Endothelial cell of umbilical vein (primary cell): ENCODE measurements around the gene ADH7. TPM values are rescaled to one million over a fixed set of nuclear protein-coding genes. Genes with fewer than 3 reads are reported as not detected.

ENCODE experiments used
- BruUV-seq: library from RNA; stranded (reverse); fragments of 400-500 nt; replicated peaks from 2 replicates; lab custom pipeline; 2021; lab: Mats Ljungman, UMichigan
- CTCF ChIA-PET: fragments of 300-600, 350-600 bp; sonication (Branson Sonifier 250); formaldehyde crosslinking; loops from one replicate; lab custom pipeline; 2021; ENCODE audit warnings: antibody characterized with exemption, inconsistent platforms; lab: Charles Lee
- POLR2A ChIA-PET: fragments of 300-600, 350-600 bp; sonication (Branson Sonifier 250); formaldehyde crosslinking; loops from one replicate; lab custom pipeline; 2021; ENCODE audit warnings: antibody characterized with exemption, inconsistent platforms; lab: Charles Lee
- DNase-seq: peaks from one replicate; pipeline ENCODE4 v3.0.0-alpha.2; 2011; ENCODE audit warnings: low read depth, low spot score
- FAIRE-seq: peaks from 2 replicates; lab custom pipeline; 2011; peaks lifted over from hg19 to GRCh38; lab: Jason Lieb, UNC
- H2AFZ ChIP-seq: 2 replicates; pipeline ENCODE4 v1.6.0; 2012; ENCODE audit warnings: low read depth, low read length, control low read depth, inconsistent platforms
- H3K27ac ChIP-seq: 2 replicates; pipeline ENCODE4 v1.5.1; 2011; ENCODE audit warnings: low read depth, mild to moderate bottlenecking, control low read depth, low read length, moderate library complexity; ENCODE audit not compliant: insufficient read depth
- H3K27me3 ChIP-seq, 2 experiments: 2 replicates each; pipeline versions ENCODE4 v1.6.0 to v1.6.1; 2011; ENCODE audit warnings: low read length in 2 of 2, mixed read lengths in 1 of 2; ENCODE audit not compliant: control insufficient read depth in 2 of 2, insufficient read depth in 2 of 2
- H3K36me3 ChIP-seq, 2 experiments: 2 replicates in 1 of 2; 3 replicates in 1 of 2; pipeline ENCODE4 v1.5.1; 2011; ENCODE audit warnings: low read length in 2 of 2, mild to moderate bottlenecking in 1 of 2, moderate library complexity in 1 of 2; ENCODE audit not compliant: control insufficient read depth in 2 of 2, insufficient read depth in 2 of 2; ENCODE audit errors: extremely low read depth in 1 of 2
- H3K4me1 ChIP-seq: 3 replicates; pipeline ENCODE4 v1.5.1; 2011; ENCODE audit warnings: mild to moderate bottlenecking, low read length; ENCODE audit not compliant: control insufficient read depth, insufficient read depth; ENCODE audit errors: extremely low read depth
- H3K4me2 ChIP-seq: 2 replicates; pipeline ENCODE4 v1.6.1; 2011; ENCODE audit warnings: low read length, control low read depth, mixed read lengths; ENCODE audit not compliant: insufficient read depth
- H3K4me3 ChIP-seq, 3 experiments: fragments of 200-600 bp in 1 of 3; sonication (generic), shearing (Covaris generic) in 1 of 3; replicated peaks in 1 of 3; 2 replicates each; pipeline ENCODE4 v1.5.1; 2011 to 2016; ENCODE audit warnings: control low read depth in 3 of 3, low read length in 3 of 3, mild to moderate bottlenecking in 2 of 3, inconsistent platforms in 1 of 3, low read depth in 1 of 3, moderate library complexity in 1 of 3; ENCODE audit not compliant: insufficient read depth in 1 of 3
- H3K79me2 ChIP-seq: 2 replicates; pipeline ENCODE4 v1.6.0; 2012; ENCODE audit warnings: low read length, inconsistent platforms; ENCODE audit not compliant: control insufficient read depth, insufficient read depth
- H3K9ac ChIP-seq: replicated peaks from 2 replicates; pipeline ENCODE3; 2011; ENCODE audit warnings: low read length, control low read depth; ENCODE audit not compliant: insufficient read depth; ENCODE audit errors: extremely low read depth
- H3K9me1 ChIP-seq: replicated peaks from 3 replicates; pipeline ENCODE4 v1.6.0; 2011; ENCODE audit warnings: mild to moderate bottlenecking, low read length; ENCODE audit not compliant: control insufficient read depth, insufficient read depth; ENCODE audit errors: extremely low read depth
- H3K9me3 ChIP-seq: replicated peaks from 2 replicates; pipeline ENCODE4 v1.5.1; 2012; ENCODE audit warnings: low read length, inconsistent platforms; ENCODE audit not compliant: control insufficient read depth, insufficient read depth
- H4K20me1 ChIP-seq: replicated peaks from 2 replicates; pipeline ENCODE3; 2011; ENCODE audit warnings: mild to moderate bottlenecking, low read length; ENCODE audit not compliant: control insufficient read depth, insufficient read depth; ENCODE audit errors: extremely low read depth
- CTCF ChIP-seq, 2 donors: IDR thresholded peaks; 1 replicate in 1 of 2; 2 replicates in 1 of 2; pipeline ENCODE4 v1.5.1; 2011; ENCODE audit warnings: low read length in 2 of 2, mild to moderate bottlenecking in 2 of 2, moderate library complexity in 2 of 2, control low read depth in 1 of 2, inconsistent platforms in 1 of 2, low read depth in 1 of 2; ENCODE audit not compliant: insufficient read depth in 1 of 2; ENCODE audit errors: extremely low read depth in 1 of 2
- EZH2 ChIP-seq: IDR thresholded peaks from 2 replicates; pipeline ENCODE4 v1.6.1; 2012; ENCODE audit warnings: borderline replicate concordance, low read depth, mild to moderate bottlenecking, moderate library complexity, low read length, inconsistent platforms; ENCODE audit not compliant: severe bottlenecking
- FOS ChIP-seq: IDR thresholded peaks from 2 replicates; pipeline ENCODE4 v1.6.1; 2011; ENCODE audit warnings: mild to moderate bottlenecking, low read length, moderate library complexity, borderline replicate concordance; ENCODE audit not compliant: insufficient read depth
- GATA2 ChIP-seq: IDR thresholded peaks from 2 replicates; pipeline ENCODE4 v1.7.0; 2011; ENCODE audit warnings: low read depth, mild to moderate bottlenecking, moderate library complexity, mixed read lengths, low read length; ENCODE audit not compliant: insufficient read length, insufficient read depth
- JUN ChIP-seq: IDR thresholded peaks from 2 replicates; pipeline ENCODE4 v1.6.1; 2011; ENCODE audit warnings: borderline replicate concordance, low read depth; ENCODE audit not compliant: insufficient read length, insufficient read depth
- MYC ChIP-seq: IDR thresholded peaks from one replicate; pipeline ENCODE4 v1.6.1; 2011; ENCODE audit warnings: mild to moderate bottlenecking, low read depth, low read length
- POLR2A ChIP-seq: IDR thresholded peaks from 2 replicates; pipeline ENCODE4 v1.6.1; 2012; ENCODE audit warnings: low read depth, mild to moderate bottlenecking, control low read depth, low read length
- dilution Hi-C: fragments of 300-500 bp; cut with MboI; formaldehyde crosslinking; loops from one replicate; pipeline ENCODE4 v1.15.0; 2019; ENCODE audit warnings: low sequenced_read_pairs; ENCODE audit not compliant: extremely low pct_ligation_motif_present
- intact Hi-C: fragments of 100-400 bp; cut with micrococcal nuclease; formaldehyde crosslinking; loops from one replicate; pipeline ENCODE4 v1.10.0; 2022
- polyA plus RNA-seq, 4 experiments: library from polyadenylated mRNA; depleted of rRNA in 3 of 4; stranded (reverse) in 3 of 4; unstranded in 1 of 4; fragments of >200 nt; gene quantifications; 2 replicates each; pipeline versions ENCODE4 v1.2.1 to v1.2.3, GENCODE V29; 2011 to 2012; ENCODE audit warnings: missing spikeins in 1 of 4
- total RNA-seq: library from RNA; stranded (reverse); gene quantifications from 2 replicates; pipeline ENCODE4 v1.2.3, GENCODE V29; 2021

ADH7 gene
- total and polyA plus RNA-seq, 2 donors (not counting 3 experiments of a cell fraction or from before 2014, with no cell fraction given) = not detected

GRCh38 chr4:99399017-99399416 is 36.1 kb downstream of the ADH7 start:
- H3K27ac ChIP-seq = no peak overlapping the region
- no peak overlapping the region for H3K9ac ChIP-seq
- BruUV-seq = no TSS peak
- H3K4me2 ChIP-seq = no peak overlapping the region
- no peaks in the 10 kb centered on the region for H3K36me3 ChIP-seq
- H3K4me3 ChIP-seq = no peak overlapping the region
- dilution Hi-C loops = no loop called here
- H2AFZ ChIP-seq = no peak overlapping the region
- no peaks in the 10 kb centered on the region for H3K9me1 ChIP-seq
- H3K4me1 ChIP-seq = no peaks in the 10 kb centered on the region
- POLR2A ChIA-PET = no interaction called here
- H3K27me3 ChIP-seq = peaks cover 7 to 8% of the 10 kb centered on the region in 2 experiments
- FAIRE-seq = no peak
- TF ChIP-seq MYC (no peak), FOS (no peak), POLR2A (no peak), JUN (no peak), CTCF (IDR thresholded peaks at IDR 0.05; ENCODE audit: extremely low read depth in 1 of 2, insufficient read depth in 1 of 2, low read depth in 1 of 2, low read length in 2 of 2) (no peak), GATA2 (no peak), EZH2 (no peak)
- no peaks in the 10 kb centered on the region for H3K9me3 ChIP-seq
- intact Hi-C loops = no loop called here
- no peaks in the 10 kb centered on the region for H3K79me2 ChIP-seq
- no peaks in the 10 kb centered on the region for H4K20me1 ChIP-seq
- CTCF ChIA-PET = no interaction called here
- no peak for DNase-seq
